ENCODE measurements around the gene CDKN1A. TPM values are rescaled to one million over a fixed set of nuclear protein-coding genes. Genes with fewer than 3 reads are reported as not detected.
"Not testable (repeated sequence)": the region's sequence is repeated elsewhere in the genome, so short reads cannot be mapped to it uniquely, and the experiment has no call there.

The CDKN1A gene
- total and polyA plus RNA-seq, 2 experiments from 2014 or later: 549 to 813 TPM

- no peaks in the 10 kb centered on the region for H3F3A ChIP-seq (ENCODE audit: insufficient read depth)
- H3K4me3 ChIP-seq: no peak overlapping the region
- H3K4me1 ChIP-seq (ENCODE audit: insufficient read depth): 0 out of 2 replicates have a peak, but pooled peaks cover 4% of the 10 kb centered on the region
- H3K27me3 ChIP-seq (replicated peaks; ENCODE audit: insufficient read depth): no peaks in the 10 kb centered on the region
- H3K9ac ChIP-seq: no peak overlapping the region
- no peak overlapping the region for H2AFZ ChIP-seq
- in situ Hi-C loops (cut with MboI): no loop called here
- DNase-seq: no peak
- no peaks in the 10 kb centered on the region for H3K9me3 ChIP-seq (ENCODE audit: low read depth)
- H4K20me1 ChIP-seq (ENCODE audit: insufficient read depth): no peaks in the 10 kb centered on the region
- H3K4me2 ChIP-seq (ENCODE audit: unreplicated experiment): no peak overlapping the region
- H3K36me3 ChIP-seq (ENCODE audit: low read depth): no peaks in the 10 kb centered on the region
- H3K79me2 ChIP-seq (ENCODE audit: insufficient read depth): no peaks in the 10 kb centered on the region
- TF ChIP-seq EZH2 (IDR thresholded peaks at IDR 0.05; ENCODE audit: insufficient read depth, poor library complexity, severe bottlenecking) (no peak), EZH2phosphoT487 (IDR thresholded peaks at IDR 0.05; ENCODE audit: insufficient read depth, low read depth) (no peak)
- 95 to 98% methylated on average over 11 of the region's 11 CpGs for WGBS, 2 experiments (ENCODE audit: low coverage in 1 of 2, low lambda C conversion rate in 2 of 2, missing lambda C conversion rate in 2 of 2)
- H3K9me2 ChIP-seq (ENCODE audit: insufficient read depth): no peaks in the 10 kb centered on the region
- H3K27ac ChIP-seq: no peak overlapping the region
Measured at GRCh38 chr6:36651659-36652379, 26.7 kb upstream of the CDKN1A start.

- H3K9me2 ChIP-seq (ENCODE audit: insufficient read depth); H2AFZ ChIP-seq; H3K79me2 ChIP-seq (ENCODE audit: insufficient read depth); H3K9ac ChIP-seq; H3K27ac ChIP-seq; in situ Hi-C loops (cut with MboI); H3K36me3 ChIP-seq (ENCODE audit: low read depth); H3K27me3 ChIP-seq (replicated peaks; ENCODE audit: insufficient read depth); H3K4me3 ChIP-seq; H4K20me1 ChIP-seq (ENCODE audit: insufficient read depth); H3K9me3 ChIP-seq (ENCODE audit: low read depth); DNase-seq; H3K4me2 ChIP-seq (ENCODE audit: unreplicated experiment): not testable (repeated sequence)
- Histone ChIP-seq H3K4me1 (ENCODE audit: insufficient read depth) (peaks cover 21% of the 10 kb centered on the region), H3F3A (ENCODE audit: insufficient read depth) (peaks cover 21% of the 10 kb centered on the region)
- 87 to 90% methylated on average over 5 of the region's 5 CpGs for WGBS, 2 experiments (ENCODE audit: low coverage in 1 of 2, low lambda C conversion rate in 2 of 2, missing lambda C conversion rate in 2 of 2)
Measured at GRCh38 chr6:36654469-36654868, 24.0 kb upstream of the CDKN1A start.

GRCh38 chr6:36655085-36655724, 23.3 kb upstream of the CDKN1A start:
- in situ Hi-C loops (cut with MboI): no loop called here

GRCh38 chr6:36656441-36656840, 22.1 kb upstream of the CDKN1A start:
- H3F3A ChIP-seq (ENCODE audit: insufficient read depth): peaks cover 28% of the 10 kb centered on the region
- H3K27me3 ChIP-seq (replicated peaks; ENCODE audit: insufficient read depth): no peaks in the 10 kb centered on the region
- H2AFZ ChIP-seq: no peak overlapping the region
- H3K79me2 ChIP-seq (ENCODE audit: insufficient read depth): no peaks in the 10 kb centered on the region
- 67 to 76% methylated on average over 5 of the region's 5 CpGs for WGBS, 2 experiments (ENCODE audit: low coverage in 1 of 2, low lambda C conversion rate in 2 of 2, missing lambda C conversion rate in 2 of 2)
- no peak overlapping the region for H3K4me3 ChIP-seq
- TF ChIP-seq EZH2 (IDR thresholded peaks at IDR 0.05; ENCODE audit: insufficient read depth, poor library complexity, severe bottlenecking) (no peak), EZH2phosphoT487 (IDR thresholded peaks at IDR 0.05; ENCODE audit: insufficient read depth, low read depth) (no peak)
- in situ Hi-C loops (cut with MboI): no loop called here
- no peaks in the 10 kb centered on the region for H3K9me3 ChIP-seq (ENCODE audit: low read depth)
- peaks cover 25% of the 10 kb centered on the region for H3K4me1 ChIP-seq (ENCODE audit: insufficient read depth)
- no peaks in the 10 kb centered on the region for H4K20me1 ChIP-seq (ENCODE audit: insufficient read depth)
- no peak overlapping the region for H3K9ac ChIP-seq
- no peak for DNase-seq
- no peaks in the 10 kb centered on the region for H3K36me3 ChIP-seq (ENCODE audit: low read depth)
- no peak overlapping the region for H3K4me2 ChIP-seq (ENCODE audit: unreplicated experiment)
- H3K27ac ChIP-seq: no peak overlapping the region
- H3K9me2 ChIP-seq (ENCODE audit: insufficient read depth): no peaks in the 10 kb centered on the region

More at GRCh38 chr6:36655085-36655724, 23.3 kb upstream of the CDKN1A start:
- Histone ChIP-seq H3K79me2 (ENCODE audit: insufficient read depth) (no peaks in the 10 kb centered on the region), H3K4me1 (ENCODE audit: insufficient read depth) (peaks cover 25% of the 10 kb centered on the region), H3K9ac (no peak overlapping the region), H4K20me1 (ENCODE audit: insufficient read depth) (no peaks in the 10 kb centered on the region), H3K27ac (no peak overlapping the region), H3F3A (ENCODE audit: insufficient read depth) (peaks cover 28% of the 10 kb centered on the region), H3K36me3 (ENCODE audit: low read depth) (no peaks in the 10 kb centered on the region), H3K4me3 (no peak overlapping the region), H3K4me2 (ENCODE audit: unreplicated experiment) (no peak overlapping the region), H3K27me3 (replicated peaks; ENCODE audit: insufficient read depth) (no peaks in the 10 kb centered on the region), H3K9me2 (ENCODE audit: insufficient read depth) (no peaks in the 10 kb centered on the region), H3K9me3 (ENCODE audit: low read depth) (no peaks in the 10 kb centered on the region), H2AFZ (no peak overlapping the region)
- no peak for DNase-seq
- 83% methylated on average over 6 of the region's 6 CpGs for WGBS, 2 experiments (ENCODE audit: low coverage in 1 of 2, low lambda C conversion rate in 2 of 2, missing lambda C conversion rate in 2 of 2)
- no peak for TF ChIP-seq EZH2phosphoT487 (IDR thresholded peaks at IDR 0.05; ENCODE audit: insufficient read depth, low read depth)
- TF ChIP-seq EZH2 (IDR thresholded peaks at IDR 0.05; ENCODE audit: insufficient read depth, poor library complexity, severe bottlenecking): no peak

Measured in GM23248 (cell line).